ENCODE results near the gene MICU2. TPM values are rescaled to one million over a fixed set of nuclear protein-coding genes. Genes with fewer than 3 reads are reported as not detected.

MICU2 gene
- total RNA-seq, 1 donor from 2014 or later = 72.5 TPM

Other genes with a start within 250 kb of the MICU2 start
- gene ZDHHC20, start 144.9 kb downstream of the MICU2 start, total RNA-seq = 64.7 and 65.0 TPM in 2 replicates
- not detected in 2 replicates for gene FGF9, start 66.9 kb upstream of the MICU2 start, total RNA-seq

Measured in glomerular endothelial cell (primary cell).